HUES48 (cell line): Measurements from ENCODE around the gene CSRNP2.

Experiments
- H3K27ac ChIP-seq: one replicate; pipeline ENCODE4 v1.7.0; 2013; ENCODE audit warnings: low read depth, low read length, inconsistent platforms
- H3K27me3 ChIP-seq: 2 replicates; pipeline ENCODE4 v1.6.1; 2013; ENCODE audit warnings: mild to moderate bottlenecking, low read length; ENCODE audit not compliant: control insufficient read depth, insufficient read depth
- H3K36me3 ChIP-seq: 2 replicates; pipeline ENCODE4 v1.6.1; 2013; ENCODE audit warnings: low read length; ENCODE audit not compliant: control insufficient read depth, insufficient read depth
- H3K4me1 ChIP-seq: 2 replicates; pipeline ENCODE4 v1.6.1; 2013; ENCODE audit warnings: mild to moderate bottlenecking, low read length; ENCODE audit not compliant: control insufficient read depth, insufficient read depth
- H3K4me3 ChIP-seq: 2 replicates; pipeline ENCODE4 v1.5.1; 2013; ENCODE audit warnings: mild to moderate bottlenecking, low read depth, low read length
- H3K9ac ChIP-seq: 2 replicates; pipeline ENCODE4 v1.6.1; 2013; ENCODE audit warnings: mild to moderate bottlenecking, low read depth, low read length, moderate library complexity
- H3K9me3 ChIP-seq: 2 replicates; pipeline ENCODE4 v1.6.1; 2013; ENCODE audit warnings: low read length; ENCODE audit not compliant: control insufficient read depth, insufficient read depth

Gene CSRNP2, protein sequence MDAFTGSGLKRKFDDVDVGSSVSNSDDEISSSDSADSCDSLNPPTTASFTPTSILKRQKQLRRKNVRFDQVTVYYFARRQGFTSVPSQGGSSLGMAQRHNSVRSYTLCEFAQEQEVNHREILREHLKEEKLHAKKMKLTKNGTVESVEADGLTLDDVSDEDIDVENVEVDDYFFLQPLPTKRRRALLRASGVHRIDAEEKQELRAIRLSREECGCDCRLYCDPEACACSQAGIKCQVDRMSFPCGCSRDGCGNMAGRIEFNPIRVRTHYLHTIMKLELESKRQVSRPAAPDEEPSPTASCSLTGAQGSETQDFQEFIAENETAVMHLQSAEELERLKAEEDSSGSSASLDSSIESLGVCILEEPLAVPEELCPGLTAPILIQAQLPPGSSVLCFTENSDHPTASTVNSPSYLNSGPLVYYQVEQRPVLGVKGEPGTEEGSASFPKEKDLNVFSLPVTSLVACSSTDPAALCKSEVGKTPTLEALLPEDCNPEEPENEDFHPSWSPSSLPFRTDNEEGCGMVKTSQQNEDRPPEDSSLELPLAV

DNA sequence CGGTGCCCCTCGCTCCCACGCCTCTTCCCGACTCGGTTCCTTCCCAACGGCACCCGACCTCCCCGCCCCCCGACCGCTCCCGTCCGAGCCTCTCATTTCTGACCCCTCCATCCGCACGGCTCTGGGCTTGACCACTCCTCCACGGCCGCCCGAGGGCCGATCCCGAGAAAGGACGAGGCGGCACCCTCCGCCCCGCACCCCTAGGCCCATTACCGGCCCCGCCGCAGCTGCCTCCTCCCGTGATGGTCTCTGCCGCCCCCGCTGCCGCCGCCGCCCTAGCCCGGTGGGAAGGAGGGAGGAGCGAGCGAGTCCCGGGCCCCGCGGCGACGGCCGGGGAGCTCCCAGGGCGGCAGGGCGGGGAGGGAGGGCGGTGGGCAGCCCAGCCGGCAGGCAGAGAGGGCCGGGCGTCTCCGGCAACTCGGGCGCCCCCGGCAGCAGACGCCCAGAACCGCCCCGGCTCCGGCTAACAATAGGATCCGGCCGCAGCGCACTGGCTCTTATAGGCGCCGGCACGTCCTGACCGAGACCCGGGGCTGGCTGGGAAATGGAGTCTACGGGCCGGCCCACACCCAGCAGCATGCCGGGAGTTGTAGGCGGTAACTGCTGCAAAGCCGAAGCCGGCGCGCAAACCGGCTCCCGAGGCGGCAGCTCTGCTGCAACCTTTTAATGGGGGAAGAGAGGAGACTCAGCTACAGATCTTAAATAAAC, at the start of gene CSRNP2:
CSRNP2 (minus strand) TSS at position 471 of the 708 bp plus-strand sequence. CDS start 7,035 bp downstream, outside the sequence.
- Histone ChIP-seq H3K27me3 (no peaks in the 10 kb centered on the region), H3K9me3 (no peaks in the 10 kb centered on the region), H3K4me3 (peak within 1 kb of the TSS; percentile 87), H3K36me3 (peaks cover 9% of the 10 kb centered on the region; the same call in 1 of the 2 replicates), H3K9ac (peak within 1 kb of the TSS; percentile 67), H3K27ac (peak within 1 kb of the TSS; percentile 91), H3K4me1 (peaks cover 10% of the 10 kb centered on the region)

DNA sequence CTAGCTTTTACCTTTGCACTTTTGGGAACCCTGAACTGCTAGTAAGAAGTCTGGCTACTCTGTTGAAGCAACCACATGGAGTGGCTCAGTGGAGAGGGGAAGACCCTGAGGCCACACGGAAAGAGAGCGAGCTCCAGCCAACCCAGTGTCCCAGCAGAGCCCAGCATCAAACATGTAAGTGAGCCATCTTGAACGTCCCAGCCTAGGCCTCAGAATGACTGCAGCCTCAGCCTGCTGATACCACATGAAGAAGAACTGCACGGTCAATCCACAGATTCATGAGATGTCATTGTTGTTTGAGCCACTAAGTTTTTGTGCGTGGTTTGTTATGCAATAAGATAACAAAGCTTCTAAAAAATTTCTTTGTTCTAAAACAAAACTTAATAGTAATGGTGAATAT, 49.3 kb upstream of the CSRNP2 start:
- H3K9ac ChIP-seq: no peak overlapping the region
- peaks cover 10% of the 10 kb centered on the region for H3K36me3 ChIP-seq
- H3K9me3 ChIP-seq: no peaks in the 10 kb centered on the region
- H3K27me3 ChIP-seq: no peaks in the 10 kb centered on the region
- no peak overlapping the region for H3K4me3 ChIP-seq
- no peaks in the 10 kb centered on the region for H3K4me1 ChIP-seq
- H3K27ac ChIP-seq: no peak overlapping the region

DNA sequence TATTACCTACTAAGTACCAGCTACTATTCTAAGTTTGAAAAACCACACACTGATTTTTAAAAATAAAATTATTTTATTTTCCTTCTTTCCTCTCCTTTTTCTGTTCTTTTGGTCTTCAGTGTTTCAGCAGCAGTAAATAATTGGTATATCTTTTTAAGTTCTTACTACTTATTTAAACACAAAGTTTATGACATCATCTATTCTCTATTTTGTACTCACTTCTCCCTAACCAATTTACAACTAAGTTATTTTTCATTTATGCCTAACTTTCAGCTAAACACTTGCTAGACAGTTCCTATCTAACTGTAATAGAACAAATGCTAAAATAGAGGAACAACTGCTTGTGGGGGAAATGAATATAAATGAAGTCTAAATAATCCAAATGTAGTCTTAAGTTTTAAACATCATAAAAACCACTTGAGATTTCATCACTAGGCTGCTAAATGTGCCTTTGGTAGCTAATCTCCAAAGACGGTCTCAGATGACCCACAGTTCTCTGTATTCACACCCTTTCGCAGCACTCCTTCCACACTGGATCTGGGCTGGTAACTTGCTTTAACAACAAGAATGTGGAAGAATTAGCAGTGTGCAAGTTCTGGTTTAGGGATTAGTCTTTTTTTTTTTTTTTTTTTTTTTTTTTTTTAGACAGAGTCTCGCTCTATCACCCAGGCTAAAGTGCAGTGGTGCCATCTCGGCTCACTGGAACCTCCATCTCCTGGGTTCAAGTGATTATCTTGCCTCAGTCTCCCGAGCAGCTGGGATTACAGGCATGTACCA, 48.5 kb upstream of the CSRNP2 start:
- no peak overlapping the region for H3K4me3 ChIP-seq
- H3K4me1 ChIP-seq: no peaks in the 10 kb centered on the region
- H3K36me3 ChIP-seq: peaks cover 8% of the 10 kb centered on the region
- H3K9me3 ChIP-seq: no peaks in the 10 kb centered on the region
- no peaks in the 10 kb centered on the region for H3K27me3 ChIP-seq
- H3K27ac ChIP-seq: no peak overlapping the region
- H3K9ac ChIP-seq: no peak overlapping the region

DNA sequence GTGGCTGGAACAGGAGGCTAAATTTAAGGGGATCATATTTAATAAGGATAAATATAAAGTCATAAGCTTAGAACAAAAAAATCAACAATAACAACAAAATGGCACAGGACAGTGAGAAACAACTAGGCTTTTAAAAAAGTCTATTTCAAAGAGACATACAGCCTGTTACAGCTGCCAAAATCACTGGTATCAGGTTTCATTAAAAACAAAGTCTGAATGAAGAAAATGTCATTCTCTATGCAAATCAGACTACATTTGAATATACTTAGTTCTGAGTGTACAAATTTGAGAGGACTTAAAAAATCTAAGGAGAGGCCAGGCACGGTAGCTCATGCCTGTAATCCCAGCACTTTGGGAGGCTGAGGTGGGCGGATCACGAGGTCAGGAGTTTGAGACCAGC, 45.5 kb upstream of the CSRNP2 start:
- Histone ChIP-seq H3K27ac (no peak overlapping the region), H3K4me1 (no peaks in the 10 kb centered on the region)

DNA sequence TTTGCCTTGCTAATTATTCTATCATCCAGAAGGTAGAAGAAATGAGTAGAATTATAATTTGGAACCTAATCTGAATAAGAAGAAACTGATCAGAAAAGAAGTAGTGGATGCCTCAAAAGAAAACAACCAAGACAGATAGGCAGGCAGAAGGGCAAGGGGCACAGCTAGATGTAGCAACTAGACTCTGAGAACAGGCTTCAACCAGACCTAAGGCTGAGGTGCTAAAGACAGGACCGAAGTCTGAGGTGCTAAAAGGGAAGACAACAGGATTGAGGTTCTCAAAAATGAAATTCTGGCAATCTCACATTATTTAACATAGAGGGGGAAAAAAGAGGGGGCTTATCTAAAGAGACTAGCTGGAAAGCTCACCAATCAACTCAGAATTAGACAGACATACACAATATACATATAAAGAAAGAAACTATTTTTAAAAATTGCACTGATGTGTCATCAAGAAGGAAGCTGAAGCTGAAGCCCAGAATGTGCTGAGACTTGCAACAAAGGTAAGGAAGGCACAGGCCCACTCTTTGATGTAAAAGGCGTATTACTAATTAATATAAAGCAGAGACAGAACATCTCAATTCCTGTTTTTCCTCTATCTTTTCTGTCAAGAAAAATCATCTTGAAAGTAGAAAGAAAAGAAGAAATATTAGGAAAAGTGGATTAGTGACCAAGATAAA, 43.8 kb upstream of the CSRNP2 start:
- H3K4me3 ChIP-seq: no peak overlapping the region
- no peaks in the 10 kb centered on the region for H3K27me3 ChIP-seq
- no peaks in the 10 kb centered on the region for H3K4me1 ChIP-seq
- no peak overlapping the region for H3K27ac ChIP-seq
- no peaks in the 10 kb centered on the region for H3K9me3 ChIP-seq
- H3K9ac ChIP-seq: no peak overlapping the region
- H3K36me3 ChIP-seq: peaks cover 11% of the 10 kb centered on the region

More for the DNA sequence above, 45.5 kb upstream of the CSRNP2 start:
- H3K36me3 ChIP-seq: peaks cover 14% of the 10 kb centered on the region
- H3K9me3 ChIP-seq: no peaks in the 10 kb centered on the region
- no peak overlapping the region for H3K4me3 ChIP-seq
- no peak overlapping the region for H3K9ac ChIP-seq
- H3K27me3 ChIP-seq: no peaks in the 10 kb centered on the region

DNA sequence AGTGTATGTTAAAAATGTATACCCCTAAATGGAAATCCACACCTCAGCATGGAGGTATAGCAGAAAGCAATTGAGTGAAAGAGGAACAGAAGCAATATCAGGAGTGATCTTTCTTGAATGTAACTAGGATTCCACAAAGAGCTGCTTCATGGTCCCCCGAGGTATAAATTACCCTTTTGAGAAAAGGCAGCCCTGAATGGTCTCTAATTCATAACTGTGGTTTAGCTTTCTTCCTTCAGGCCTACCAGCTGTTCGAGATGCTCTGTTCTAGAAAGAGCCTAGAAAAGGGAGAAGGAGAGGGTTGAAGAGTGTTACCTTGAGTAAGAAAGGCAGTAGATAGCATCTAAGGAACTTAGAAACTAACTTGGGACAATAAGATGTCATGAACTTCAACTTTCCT, 42.9 kb upstream of the CSRNP2 start:
- Histone ChIP-seq H3K9me3 (no peaks in the 10 kb centered on the region), H3K36me3 (peaks cover 11% of the 10 kb centered on the region), H3K27me3 (no peaks in the 10 kb centered on the region), H3K4me1 (no peaks in the 10 kb centered on the region), H3K9ac (no peak overlapping the region), H3K27ac (no peak overlapping the region), H3K4me3 (no peak overlapping the region)

DNA sequence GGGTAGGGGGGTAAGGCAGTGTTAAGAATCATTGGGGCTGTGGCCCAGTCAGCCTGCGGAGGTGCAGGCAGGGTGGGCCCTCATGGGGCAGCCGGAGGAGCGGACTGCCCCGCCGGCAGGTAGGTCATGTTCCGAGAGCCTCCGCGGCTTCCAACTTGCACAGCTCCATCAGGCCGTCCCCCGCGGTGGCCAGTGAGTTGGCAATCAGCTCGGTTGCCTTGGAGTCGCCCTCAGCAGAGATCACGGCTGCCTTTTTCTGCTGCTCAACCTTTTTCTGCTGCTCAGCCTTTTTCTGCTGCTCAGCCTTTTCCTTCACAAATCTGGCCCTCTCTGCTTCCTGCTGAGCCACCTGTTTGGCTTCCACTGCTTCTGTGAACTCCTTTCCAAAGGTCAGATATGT, 41.1 kb upstream of the CSRNP2 start:
- H3K4me3 ChIP-seq: no peak overlapping the region
- H3K27ac ChIP-seq: no peak overlapping the region
- peaks cover 11% of the 10 kb centered on the region for H3K36me3 ChIP-seq
- H3K9me3 ChIP-seq: no peaks in the 10 kb centered on the region
- no peaks in the 10 kb centered on the region for H3K27me3 ChIP-seq
- no peak overlapping the region for H3K9ac ChIP-seq
- no peaks in the 10 kb centered on the region for H3K4me1 ChIP-seq

DNA sequence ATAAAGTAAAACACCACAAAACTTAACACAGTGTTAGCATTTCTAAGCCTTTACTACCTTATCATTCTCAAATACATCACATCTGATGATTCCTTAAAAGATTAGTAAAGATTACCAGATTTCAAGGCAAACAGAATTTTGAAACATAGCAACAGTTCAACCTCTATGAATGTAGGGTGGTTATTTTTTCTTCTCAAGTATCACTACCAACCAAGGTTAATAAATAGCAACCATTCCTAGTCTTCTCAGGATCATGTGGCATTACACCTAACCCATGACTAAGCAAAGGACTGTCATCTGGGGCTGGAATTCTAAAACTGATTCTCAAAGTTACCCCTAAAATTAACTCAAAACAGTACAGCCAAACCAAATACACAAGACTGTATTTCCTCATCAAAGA, 39.4 kb upstream of the CSRNP2 start:
- no peak overlapping the region for H3K9ac ChIP-seq
- H3K27ac ChIP-seq: no peak overlapping the region
- H3K27me3 ChIP-seq: no peaks in the 10 kb centered on the region
- H3K36me3 ChIP-seq: peaks cover 18% of the 10 kb centered on the region
- no peaks in the 10 kb centered on the region for H3K4me1 ChIP-seq
- no peak overlapping the region for H3K4me3 ChIP-seq
- H3K9me3 ChIP-seq: no peaks in the 10 kb centered on the region

DNA sequence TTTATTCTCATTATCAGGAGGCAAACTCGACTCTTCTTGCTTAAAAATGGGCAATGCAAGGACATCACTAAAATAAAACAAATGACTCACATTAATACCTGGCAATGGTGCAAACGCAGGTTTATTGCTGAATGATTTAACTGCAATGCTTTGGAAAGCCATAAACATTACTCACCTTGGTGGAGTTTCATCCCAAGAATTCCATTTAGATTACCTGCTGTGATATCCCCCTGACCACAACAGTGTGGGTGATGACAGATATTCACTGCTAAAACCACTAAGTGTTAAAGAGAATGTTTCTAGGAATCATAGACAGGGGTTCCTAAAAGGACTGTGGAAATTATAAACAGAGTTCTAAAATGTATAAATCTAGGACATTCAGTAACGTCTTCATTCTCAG, 35.3 kb upstream of the CSRNP2 start:
- H3K4me3 ChIP-seq: no peak overlapping the region
- no peak overlapping the region for H3K9ac ChIP-seq
- H3K27ac ChIP-seq: peak overlapping the region; percentile 26
- H3K9me3 ChIP-seq: no peaks in the 10 kb centered on the region
- H3K27me3 ChIP-seq: no peaks in the 10 kb centered on the region
- peaks cover 39% of the 10 kb centered on the region for H3K36me3 ChIP-seq
- no peaks in the 10 kb centered on the region for H3K4me1 ChIP-seq

DNA sequence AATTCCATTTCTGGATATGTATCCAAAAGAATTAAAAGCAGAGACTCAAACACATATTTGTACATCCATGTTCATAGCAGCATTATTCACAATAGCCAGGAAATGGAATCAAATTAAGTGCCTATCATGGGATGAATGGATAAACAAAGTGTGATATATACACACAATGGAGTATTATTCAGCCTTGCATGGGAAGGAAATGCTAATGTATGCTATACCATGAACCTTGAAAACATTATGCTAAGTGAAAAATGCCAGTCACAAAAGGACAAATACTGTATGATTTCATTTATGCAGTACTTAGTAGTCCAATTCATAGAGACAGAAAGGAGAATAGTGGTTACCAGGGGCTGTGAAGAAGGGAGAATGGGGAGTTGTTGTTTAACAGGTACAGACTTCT, 32.1 kb upstream of the CSRNP2 start:
- Histone ChIP-seq H3K27ac (no peak overlapping the region), H3K9me3 (no peaks in the 10 kb centered on the region), H3K9ac (no peak overlapping the region)

More for the DNA sequence above, 32.1 kb upstream of the CSRNP2 start:
- Histone ChIP-seq H3K27me3 (no peaks in the 10 kb centered on the region), H3K4me3 (no peak overlapping the region), H3K36me3 (peaks cover 61% of the 10 kb centered on the region), H3K4me1 (no peaks in the 10 kb centered on the region)
